Ishikawa (cell line): Measurements from ENCODE around the gene LONRF2.

Source experiments
- RAD21 ChIP-seq: IDR thresholded peaks from 2 replicates; pipeline ENCODE4 v1.6.1; 2012; ENCODE audit warnings: low read depth
- TF ChIP-seq, protein P1 (sequence below): IDR thresholded peaks from 2 replicates; pipeline ENCODE4 v1.6.1; 2012
- TF ChIP-seq, protein P2 (sequence below): IDR thresholded peaks from 2 replicates; pipeline ENCODE4 v1.6.1; 2012

DNA sequence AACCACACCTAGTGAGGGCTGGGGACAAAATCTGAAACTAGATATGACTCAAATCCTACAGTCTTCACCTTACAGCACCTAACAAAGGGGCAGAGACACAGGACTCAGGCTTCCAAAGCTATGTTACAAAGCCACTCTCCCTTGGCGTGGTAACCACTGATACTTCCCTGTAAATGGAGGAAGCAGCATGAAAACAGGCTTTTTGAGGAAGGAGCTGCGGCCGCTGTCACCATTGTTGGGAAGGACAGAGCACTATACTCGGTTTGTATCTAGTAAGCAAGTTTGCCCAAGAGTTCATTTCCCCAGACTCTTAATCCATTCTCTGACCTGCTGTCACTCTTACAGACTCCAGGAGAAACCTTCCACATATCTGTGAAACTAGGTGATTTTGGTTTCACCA lies 60.3 kb downstream of the LONRF2 start:
- TF ChIP-seq, protein P1, sequence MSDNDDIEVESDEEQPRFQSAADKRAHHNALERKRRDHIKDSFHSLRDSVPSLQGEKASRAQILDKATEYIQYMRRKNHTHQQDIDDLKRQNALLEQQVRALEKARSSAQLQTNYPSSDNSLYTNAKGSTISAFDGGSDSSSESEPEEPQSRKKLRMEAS: no peak
- TF ChIP-seq RAD21: no peak
- TF ChIP-seq, protein P2, sequence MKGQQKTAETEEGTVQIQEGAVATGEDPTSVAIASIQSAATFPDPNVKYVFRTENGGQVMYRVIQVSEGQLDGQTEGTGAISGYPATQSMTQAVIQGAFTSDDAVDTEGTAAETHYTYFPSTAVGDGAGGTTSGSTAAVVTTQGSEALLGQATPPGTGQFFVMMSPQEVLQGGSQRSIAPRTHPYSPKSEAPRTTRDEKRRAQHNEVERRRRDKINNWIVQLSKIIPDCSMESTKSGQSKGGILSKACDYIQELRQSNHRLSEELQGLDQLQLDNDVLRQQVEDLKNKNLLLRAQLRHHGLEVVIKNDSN: no peak
